Neural progenitor cell (in vitro differentiated cells): Measurements from ENCODE around the gene GJB2.

Experiments
- CTCF ChIP-seq: fragments of 200-600 bp; sonication (generic); IDR thresholded peaks from 2 replicates; pipeline ENCODE4 v1.5.1; 2017; ENCODE audit warnings: antibody characterized with exemption, mild to moderate bottlenecking
- EZH2phosphoT487 ChIP-seq: fragments of 200-600 bp; sonication (generic); IDR thresholded peaks from 2 replicates; pipeline ENCODE4 v1.6.1; 2017; ENCODE audit warnings: antibody characterized with exemption

- no peak for TF ChIP-seq EZH2phosphoT487
- TF ChIP-seq CTCF = no peak
These were observed 54.9 kb downstream of the GJB2 start for GRCh38 chr13:20137875-20138274.
